Measurements from ENCODE around the gene CRIP3. TPM values are rescaled to one million over a fixed set of nuclear protein-coding genes. Genes with fewer than 3 reads are reported as not detected.

CRIP3 gene
- total and polyA plus RNA-seq, 2 of the 13 experiments (the other 11 are each of a cell fraction or from before 2014, with no cell fraction given), result 6.3 to 9.3 TPM

GRCh38 chr6:43331470-43331869 lies 22.8 kb upstream of the CRIP3 start:
- Histone ChIP-seq H3K27ac (ENCODE audit: extremely low read length, insufficient read depth, low read length) (no peak overlapping the region), H3K4me2 (ENCODE audit: low read depth, low read length) (no peak overlapping the region), H2AFZ (ENCODE audit: low read length) (no peak overlapping the region), H3K79me2 (ENCODE audit: insufficient read depth, low read length) (no peaks in the 10 kb centered on the region), H3K4me3 (replicated peaks in 1 of 3; ENCODE audit: insufficient read depth in 1 of 3, low read depth in 2 of 3, low read length in 3 of 3) (no peak overlapping the region), H3K9me3 (ENCODE audit: low read length) (no peaks in the 10 kb centered on the region), H3K9ac (ENCODE audit: insufficient read depth, low read depth, low read length) (no peak overlapping the region), H3K27me3 (ENCODE audit: control insufficient read depth in 1 of 2, insufficient read depth in 2 of 2, low read length in 2 of 2) (no peaks in the 10 kb centered on the region), H3K4me1 (ENCODE audit: insufficient read depth, low read length) (peaks cover 29% of the 10 kb centered on the region), H3K36me3 (replicated peaks in 1 of 2; ENCODE audit: control insufficient read depth in 1 of 2, insufficient read depth in 2 of 2, low read length in 2 of 2) (no peaks in the 10 kb centered on the region; a peak in 1 of 5 replicates), H4K20me1 (ENCODE audit: insufficient read depth, low read length) (no peaks in the 10 kb centered on the region)
- WGBS (ENCODE audit: low lambda C conversion rate), result 23% methylated on average over 1 of the region's 1 CpG
- intact Hi-C loops (cut with micrococcal nuclease; ENCODE audit: unreplicated experiment) (no loop called here), in situ Hi-C loops (cut with HindIII; ENCODE audit: extremely low pct_ligation_motif_present, low pct_unique_long_range_greater_than_20kb) (loop anchor here (5.0 kb wide), 1 partner anchor 69 kb away; no protein-coding TSS in a partner anchor)
- ChIA-PET POLR2A (interaction anchor here (1.4 kb wide), 1 partner anchor 64 kb away, joined by 4 read pairs; no protein-coding TSS in a partner anchor), CTCF (ENCODE audit: low intra/inter-chr PET ratio, low total read pairs) (no interaction called here)
- ATAC-seq (no peak), FAIRE-seq (no peak), DNase-seq (ENCODE audit: low spot score) (no peak)
- no peak for TF ChIP-seq YY1 (IDR thresholded peaks at IDR 0.05; ENCODE audit: insufficient read depth, insufficient replicate concordance, low read depth, low read length)
- no peak for TF ChIP-seq ZNF33B (CRISPR knock-in tag; IDR thresholded peaks at IDR 0.05)
- no peak for TF ChIP-seq NFE2L2 (IDR thresholded peaks at IDR 0.05; ENCODE audit: low read length)
- no peak for TF ChIP-seq KDM5A (IDR thresholded peaks at IDR 0.05; ENCODE audit: borderline replicate concordance, low read length)
- TF ChIP-seq, protein P1, sequence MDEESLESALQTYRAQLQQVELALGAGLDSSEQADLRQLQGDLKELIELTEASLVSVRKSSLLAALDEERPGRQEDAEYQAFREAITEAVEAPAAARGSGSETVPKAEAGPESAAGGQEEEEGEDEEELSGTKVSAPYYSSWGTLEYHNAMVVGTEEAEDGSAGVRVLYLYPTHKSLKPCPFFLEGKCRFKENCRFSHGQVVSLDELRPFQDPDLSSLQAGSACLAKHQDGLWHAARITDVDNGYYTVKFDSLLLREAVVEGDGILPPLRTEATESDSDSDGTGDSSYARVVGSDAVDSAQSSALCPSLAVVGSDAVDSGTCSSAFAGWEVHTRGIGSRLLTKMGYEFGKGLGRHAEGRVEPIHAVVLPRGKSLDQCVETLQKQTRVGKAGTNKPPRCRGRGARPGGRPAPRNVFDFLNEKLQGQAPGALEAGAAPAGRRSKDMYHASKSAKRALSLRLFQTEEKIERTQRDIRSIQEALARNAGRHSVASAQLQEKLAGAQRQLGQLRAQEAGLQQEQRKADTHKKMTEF (CRISPR knock-in tag; IDR thresholded peaks at IDR 0.05), result no peak
- no peak for TF ChIP-seq ZNF691 (CRISPR knock-in tag; IDR thresholded peaks at IDR 0.05; ENCODE audit: borderline replicate concordance, low read depth)
- TF ChIP-seq SMC3 (IDR thresholded peaks at IDR 0.05; ENCODE audit: low read length), result no peak
- no peak for TF ChIP-seq YEATS2 (CRISPR knock-in tag; IDR thresholded peaks at IDR 0.05; ENCODE audit: borderline replicate concordance)
- no peak for TF ChIP-seq MTA1 (CRISPR knock-in tag; IDR thresholded peaks at IDR 0.05; ENCODE audit: borderline replicate concordance)
- TF ChIP-seq, protein P2, sequence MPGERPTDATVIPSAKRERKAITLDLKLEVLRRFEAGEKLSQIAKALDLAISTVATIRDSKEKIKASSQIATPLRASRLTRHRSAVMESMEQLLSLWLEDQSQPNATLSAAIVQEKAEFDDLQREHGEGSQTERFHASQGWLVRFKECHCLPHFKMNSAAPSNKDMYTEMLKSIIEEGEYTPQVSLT (CRISPR knock-in tag; IDR thresholded peaks at IDR 0.05; ENCODE audit: borderline replicate concordance, low read depth), result no peak
- TF ChIP-seq CEBPG (CRISPR knock-in tag; IDR thresholded peaks at IDR 0.05), result no peak
- no peak for TF ChIP-seq ZBTB7B (CRISPR knock-in tag; IDR thresholded peaks at IDR 0.05)
- TF ChIP-seq GABPB1 (CRISPR knock-in tag; IDR thresholded peaks at IDR 0.05), result no peak
- TF ChIP-seq ZC3H13 (CRISPR knock-in tag; IDR thresholded peaks at IDR 0.05), result no peak
- BruUV-seq (replicated peaks), result no TSS peak
